Right lobe of liver (tissue), 4 donors: ENCODE results near the gene DSCAML1.

ENCODE experiments used
- CTCF ChIP-seq, 4 donors: fragments of 200-600 bp in 3 of 4; fragments of 450-650 bp in 1 of 4; IDR thresholded peaks; one replicate each; pipeline versions ENCODE4 v1.5.1 to v1.8.0; 2016 to 2022; ENCODE audit warnings: antibody characterized with exemption in 4 of 4, mild to moderate bottlenecking in 2 of 4
- POLR2A ChIP-seq: fragments of 450-650 bp; IDR thresholded peaks from one replicate; pipeline ENCODE4 v1.6.1; 2017; ENCODE audit warnings: antibody characterized with exemption, mild to moderate bottlenecking
- donor health status: DM: no; HTN: no; CAD: no.
- donor health status: DM: no; HTN: no; CAD: no.
- donor health status: DM: no; HTN: yes; CAD: no.

GRCh38 chr11:117745346-117745745 is 51.7 kb downstream of the DSCAML1 start:
- no peak for TF ChIP-seq POLR2A
- TF ChIP-seq CTCF (IDR thresholded peaks at IDR 0.05): no peak
